ENCODE data around the gene LPCAT1.

DNA sequence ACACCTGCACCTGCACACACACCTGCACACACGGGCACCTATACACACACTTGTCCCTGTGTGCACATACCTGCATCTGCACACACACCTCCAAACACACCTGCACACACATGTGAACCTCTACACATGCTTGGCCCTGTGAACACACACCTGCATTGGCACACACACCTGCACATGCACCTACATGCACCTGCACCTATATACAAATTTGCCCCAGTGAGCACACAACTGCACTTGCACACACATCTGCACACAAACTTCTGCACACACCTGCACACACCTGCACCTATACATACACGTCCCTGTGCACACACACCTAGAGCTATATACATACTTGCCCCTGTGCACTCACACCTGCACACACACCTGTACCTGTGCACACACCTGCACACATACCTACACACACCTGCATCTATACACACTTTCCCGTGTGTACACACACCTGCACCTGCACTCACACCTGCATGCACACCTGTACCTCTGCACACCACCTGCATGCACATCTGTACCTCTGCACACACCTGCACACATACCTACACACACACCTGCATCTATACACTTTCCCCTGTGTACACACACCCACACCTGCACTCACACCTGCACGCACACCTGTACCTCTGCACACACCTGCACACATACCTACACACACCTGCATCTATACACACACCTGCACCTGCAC, 21.5 kb upstream of the LPCAT1 start:
- TF ChIP-seq POLR2A (IDR thresholded peaks at IDR 0.05; ENCODE audit: low read length) (no peak), GATA1 (IDR thresholded peaks at IDR 0.05; ENCODE audit: low read depth, low read length) (no peak)
